H7 (cell line): ENCODE measurements around the gene UST. TPM values are rescaled to one million over a fixed set of nuclear protein-coding genes. Genes with fewer than 3 reads are reported as not detected.
"Not testable (repeated sequence)": the region's sequence is repeated elsewhere in the genome, so short reads cannot be mapped to it uniquely, and the experiment has no call there.

ENCODE experiments used
- DNase-seq: peaks from one replicate; pipeline ENCODE4 v3.0.0; 2012
- H3K27me3 ChIP-seq: 2 replicates; pipeline ENCODE4 v1.6.0; 2011; ENCODE audit warnings: mild to moderate bottlenecking, low read length; ENCODE audit not compliant: control insufficient read depth, insufficient read depth
- H3K36me3 ChIP-seq: replicated peaks from 2 replicates; pipeline ENCODE4 v1.5.1; 2011; ENCODE audit warnings: low read length; ENCODE audit not compliant: control insufficient read depth, insufficient read depth
- H3K4me3 ChIP-seq: 2 replicates; pipeline ENCODE4 v1.5.1; 2011; ENCODE audit warnings: low read depth, mild to moderate bottlenecking, control low read depth, low read length, moderate library complexity; ENCODE audit not compliant: insufficient read depth
- total RNA-seq: library from RNA; depleted of rRNA; stranded (reverse); fragments of >200 nt; shearing (Covaris generic); gene quantifications from 2 replicates; pipeline ENCODE4 v1.2.3, GENCODE V29; 2014

UST gene
- total RNA-seq, 1 experiment from 2014 or later: 32.6 TPM

DNA sequence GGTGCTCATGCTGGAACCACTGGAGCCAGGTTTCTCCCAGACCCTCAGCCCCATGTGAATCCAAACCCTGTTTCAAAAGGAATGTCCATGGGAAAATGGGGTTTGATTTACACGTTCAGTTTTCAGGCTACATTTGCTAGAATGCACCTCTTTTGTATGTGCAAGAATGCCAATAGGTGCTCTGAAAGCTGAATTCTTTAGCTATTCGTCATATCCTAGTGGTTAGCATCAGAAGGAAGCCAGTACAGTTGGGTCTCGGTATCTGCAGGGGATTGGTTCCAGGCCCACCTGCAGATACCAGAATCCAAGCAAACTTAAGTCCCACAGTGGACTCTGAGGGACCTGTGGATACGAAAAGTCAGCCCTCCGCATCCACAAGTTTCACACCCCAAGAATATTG, 93.4 kb downstream of the UST start:
- Histone ChIP-seq H3K36me3 (no peaks in the 10 kb centered on the region), H3K27me3 (no peaks in the 10 kb centered on the region), H3K4me3 (no peak overlapping the region)
- no peak for DNase-seq

DNA sequence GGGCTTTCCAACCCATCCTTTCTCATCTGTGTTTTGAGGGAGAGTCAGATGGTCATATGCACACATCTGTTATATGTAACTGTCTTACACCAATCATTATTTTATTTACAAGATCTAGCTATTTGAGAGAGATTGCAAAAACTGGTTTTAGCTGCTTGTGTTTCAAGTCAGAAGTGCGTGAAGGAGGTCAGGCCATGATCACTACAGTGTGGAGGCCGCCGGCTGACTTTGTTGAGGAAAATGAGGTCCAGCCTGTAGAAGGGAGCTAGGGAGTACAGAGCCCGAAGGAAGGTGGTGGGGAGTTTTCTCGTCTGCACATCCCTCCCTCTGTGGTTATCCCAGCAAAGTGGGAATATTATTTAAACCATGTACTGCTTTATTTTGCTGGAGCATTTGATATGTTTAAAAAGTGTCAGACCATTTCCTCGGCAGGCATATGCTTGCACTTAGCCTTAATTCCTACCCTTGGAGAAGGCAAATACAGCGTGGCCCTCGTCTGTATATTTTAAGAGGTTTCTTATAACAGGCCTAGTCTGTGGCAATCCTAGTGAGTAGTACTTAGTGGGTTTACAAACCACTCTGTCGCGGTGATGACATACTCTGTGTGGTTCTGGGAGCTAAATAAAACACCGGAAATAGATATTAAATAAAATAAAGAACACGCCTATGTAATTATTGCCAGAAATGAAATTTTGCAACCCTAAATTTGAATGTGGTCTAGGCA, 95.6 kb downstream of the UST start:
- DNase-seq: no peak
- Histone ChIP-seq H3K27me3 (no peaks in the 10 kb centered on the region), H3K36me3 (no peaks in the 10 kb centered on the region), H3K4me3 (no peak overlapping the region)

DNA sequence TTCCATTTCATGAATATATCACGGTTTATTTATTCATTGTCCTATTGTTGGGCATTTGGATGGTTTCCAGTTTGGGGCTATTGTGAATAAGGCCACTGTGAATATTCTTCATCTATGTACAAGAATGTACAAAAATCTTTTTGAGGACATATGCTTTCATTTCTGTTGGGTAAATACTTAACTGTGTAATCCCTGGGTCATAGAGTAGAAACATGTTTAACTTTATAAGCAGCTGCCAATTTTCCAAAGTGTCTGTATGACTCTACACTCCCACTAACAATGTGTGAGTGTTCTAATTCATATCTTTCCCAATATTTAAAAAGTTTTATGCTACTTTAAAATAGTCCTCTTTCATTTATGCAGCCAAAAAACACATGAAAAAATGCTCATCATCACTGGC, 98.6 kb downstream of the UST start:
- no peak for DNase-seq
- Histone ChIP-seq H3K27me3 (no peaks in the 10 kb centered on the region), H3K36me3 (no peaks in the 10 kb centered on the region), H3K4me3 (no peak overlapping the region)

DNA sequence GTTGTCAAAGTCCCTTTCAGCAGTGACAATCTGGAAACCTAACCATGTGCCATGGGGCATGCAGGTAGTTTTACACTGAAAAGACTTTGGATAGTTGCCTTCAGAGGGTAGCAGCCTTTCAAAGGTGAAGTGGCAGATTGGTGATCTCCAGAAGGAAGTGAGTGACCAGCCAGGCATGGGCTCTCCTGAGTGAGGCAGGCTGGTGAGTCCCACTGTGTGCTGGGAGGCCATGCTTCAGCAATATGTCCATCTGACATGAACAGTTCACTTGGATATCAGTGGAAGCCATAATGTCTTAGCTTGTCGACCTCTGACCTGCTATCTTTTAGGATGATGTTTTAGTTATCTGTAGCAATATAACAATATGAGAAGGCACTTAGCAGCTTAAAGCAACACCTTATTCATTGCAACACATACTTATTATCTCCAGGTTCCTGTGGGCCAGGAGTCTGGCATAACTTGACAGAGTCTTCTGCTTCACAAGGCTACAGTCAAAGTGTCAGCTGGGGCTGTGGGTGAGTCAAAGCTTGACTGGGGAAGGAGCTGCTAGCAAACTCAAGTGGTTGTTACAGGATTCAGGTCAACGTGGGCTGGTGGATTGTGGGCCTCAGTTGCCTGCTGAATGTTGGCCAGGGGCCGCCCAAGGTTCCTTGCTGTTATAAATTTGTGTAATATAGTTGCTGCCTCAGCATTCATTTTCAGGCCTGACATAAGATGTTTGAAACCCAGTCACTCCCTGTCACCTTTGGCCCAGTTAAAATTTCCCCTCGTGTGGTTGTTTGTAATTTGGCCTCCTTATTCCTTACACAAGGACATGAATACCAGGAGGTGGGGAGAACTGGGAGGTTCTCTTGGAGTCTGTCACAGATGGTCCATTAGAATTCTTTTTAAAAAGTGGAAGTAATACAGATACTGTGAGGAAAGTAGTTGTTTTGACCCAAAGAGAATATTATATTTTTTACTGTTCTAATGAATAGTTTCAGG, 100.2 kb downstream of the UST start:
- DNase-seq: no peak
- Histone ChIP-seq H3K4me3 (no peak overlapping the region), H3K36me3 (no peaks in the 10 kb centered on the region), H3K27me3 (no peaks in the 10 kb centered on the region)

DNA sequence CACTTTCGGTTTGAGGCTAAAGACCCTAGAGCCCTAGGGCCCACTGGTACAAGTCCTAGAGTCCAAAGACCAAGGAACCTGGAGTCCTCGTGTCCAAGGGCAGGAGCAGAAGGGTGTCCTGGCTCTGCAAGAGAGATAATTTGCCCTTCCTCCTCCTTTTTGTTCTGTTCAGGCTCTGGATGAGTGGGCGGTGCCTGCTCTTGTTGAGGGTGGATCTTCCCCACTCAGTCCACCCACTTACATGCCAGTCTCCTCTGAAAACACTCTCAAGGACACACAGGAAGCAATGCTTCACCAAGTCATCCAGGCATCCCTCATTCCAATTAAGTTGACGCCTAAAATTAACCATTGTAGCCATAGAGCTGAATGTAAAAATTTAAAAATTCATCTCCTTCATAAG, 102.1 kb downstream of the UST start:
- DNase-seq: no peak
- Histone ChIP-seq H3K36me3 (no peaks in the 10 kb centered on the region), H3K4me3 (no peak overlapping the region), H3K27me3 (no peaks in the 10 kb centered on the region)

DNA sequence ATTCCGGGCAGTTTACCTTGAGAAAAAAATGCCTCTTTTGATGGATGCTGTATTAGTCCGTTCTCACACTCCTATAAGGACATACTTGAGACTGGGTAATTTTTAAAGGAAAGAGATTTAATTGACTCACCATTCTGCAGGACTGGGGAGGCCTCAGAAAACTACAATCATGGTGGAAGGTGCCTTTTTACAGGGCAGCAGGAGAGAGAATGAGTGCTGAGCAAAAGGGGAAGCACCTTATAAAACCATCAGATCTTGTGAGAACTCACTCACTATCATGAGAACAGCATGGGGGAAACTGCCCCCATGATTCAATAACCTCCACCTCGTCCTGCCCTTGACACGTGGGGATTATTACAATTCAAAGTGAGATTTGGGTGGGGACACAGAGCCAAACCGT, 102.6 kb downstream of the UST start:
- not testable (repeated sequence) for DNase-seq, H3K4me3 ChIP-seq, H3K27me3 ChIP-seq, H3K36me3 ChIP-seq

DNA sequence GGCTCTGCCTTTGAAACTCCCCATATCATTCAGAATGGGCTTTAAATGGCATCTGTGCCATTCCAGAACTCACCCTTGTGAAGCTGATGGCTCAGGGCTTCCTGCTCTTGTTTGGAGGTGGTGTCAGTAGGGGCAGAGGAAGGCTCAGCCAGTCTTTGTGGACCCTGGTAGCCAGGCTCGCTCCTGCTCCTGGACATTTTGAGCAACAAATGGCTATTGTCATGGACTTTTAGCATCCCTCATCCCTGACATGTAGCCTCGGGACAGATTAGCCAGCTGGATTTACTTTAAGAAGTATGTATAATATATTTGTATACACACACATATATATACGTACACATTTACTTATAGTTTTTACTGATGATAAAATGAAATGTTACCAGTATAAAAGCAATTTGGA, 104.1 kb downstream of the UST start:
- no peaks in the 10 kb centered on the region for H3K36me3 ChIP-seq
- no peaks in the 10 kb centered on the region for H3K27me3 ChIP-seq
- DNase-seq: no peak
- no peak overlapping the region for H3K4me3 ChIP-seq

DNA sequence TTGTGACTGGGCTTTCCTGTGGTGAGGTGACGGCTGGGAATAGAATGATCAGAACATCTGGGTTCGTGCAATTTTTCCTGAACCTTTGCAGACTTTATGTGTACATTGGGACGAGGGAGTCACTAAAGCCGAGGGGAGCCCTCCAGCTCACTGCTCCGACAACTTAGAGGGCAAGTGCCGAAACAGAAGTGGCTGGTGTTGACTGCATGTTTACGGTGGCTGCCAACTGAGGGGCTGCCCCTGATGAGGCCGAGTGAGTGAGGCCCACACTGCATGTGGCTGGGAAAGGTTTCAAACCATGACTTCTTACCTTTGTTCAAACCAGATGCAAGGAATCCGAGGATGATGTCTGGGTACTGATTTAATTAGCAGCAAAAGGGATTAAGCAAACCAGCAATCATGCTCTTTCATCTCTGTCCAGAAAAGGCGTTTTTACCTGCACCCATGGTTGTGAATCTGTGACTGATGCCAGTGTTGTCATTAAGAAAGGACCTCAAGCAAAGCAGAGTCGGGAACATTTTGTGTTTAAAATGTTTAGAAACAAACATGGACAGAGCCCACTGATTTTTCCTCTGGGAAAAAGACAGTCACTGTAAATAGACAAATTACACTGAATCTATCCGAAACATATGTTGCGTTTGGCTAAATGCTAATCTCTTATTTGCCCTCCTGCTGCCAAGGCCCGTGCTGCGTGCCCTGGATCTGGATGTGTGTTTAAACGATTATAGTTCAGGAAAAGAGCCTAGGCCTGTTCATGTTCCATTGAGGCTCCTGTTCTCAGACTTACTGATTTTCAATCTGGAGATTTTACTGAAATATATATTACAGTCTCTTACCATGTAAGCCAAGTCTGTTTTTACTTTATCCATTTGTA, 105.1 kb downstream of the UST start:
- Histone ChIP-seq H3K27me3 (no peaks in the 10 kb centered on the region), H3K36me3 (no peaks in the 10 kb centered on the region), H3K4me3 (no peak overlapping the region)
- DNase-seq: no peak

DNA sequence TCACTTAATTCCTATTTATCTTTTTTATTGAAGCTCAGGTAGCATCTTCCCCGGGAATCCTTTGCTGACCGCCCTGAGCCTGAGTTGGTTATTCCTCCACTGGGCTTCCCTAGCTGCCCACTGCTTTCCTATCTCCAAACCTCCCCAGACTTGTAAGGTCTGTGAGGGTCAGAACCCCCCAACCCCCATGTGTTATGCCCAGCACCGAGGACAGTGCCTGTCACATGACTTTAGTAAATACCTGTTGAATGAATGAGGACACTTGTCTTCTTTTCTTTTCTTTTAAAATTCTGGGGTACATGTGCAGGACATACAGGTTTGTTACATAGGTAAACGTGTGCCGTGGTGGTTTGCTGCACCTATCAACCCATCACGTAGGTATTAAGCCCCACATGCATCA, 105.9 kb downstream of the UST start:
- Histone ChIP-seq H3K4me3 (no peak overlapping the region), H3K27me3 (no peaks in the 10 kb centered on the region), H3K36me3 (no peaks in the 10 kb centered on the region)
- DNase-seq: no peak

DNA sequence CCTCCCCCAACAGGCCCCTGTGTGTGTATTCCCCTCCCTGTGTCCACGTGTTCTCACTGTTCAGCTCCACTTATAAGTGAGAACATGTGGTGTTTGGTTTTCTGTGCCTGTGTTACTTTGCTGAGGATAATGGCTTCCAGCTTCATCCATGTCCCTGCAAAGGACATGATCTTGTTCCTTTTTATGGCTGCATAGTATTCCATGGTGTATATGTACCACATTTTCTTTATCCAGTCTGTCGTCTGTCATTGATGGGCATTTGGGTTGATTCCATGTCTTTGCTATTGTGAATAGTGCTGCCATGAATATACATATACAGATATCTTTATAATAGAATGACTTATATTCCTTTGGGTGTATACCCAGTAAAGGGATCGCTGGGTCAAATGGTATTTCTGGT, 106.3 kb downstream of the UST start:
- H3K27me3 ChIP-seq, H3K4me3 ChIP-seq, DNase-seq, H3K36me3 ChIP-seq: not testable (repeated sequence)

DNA sequence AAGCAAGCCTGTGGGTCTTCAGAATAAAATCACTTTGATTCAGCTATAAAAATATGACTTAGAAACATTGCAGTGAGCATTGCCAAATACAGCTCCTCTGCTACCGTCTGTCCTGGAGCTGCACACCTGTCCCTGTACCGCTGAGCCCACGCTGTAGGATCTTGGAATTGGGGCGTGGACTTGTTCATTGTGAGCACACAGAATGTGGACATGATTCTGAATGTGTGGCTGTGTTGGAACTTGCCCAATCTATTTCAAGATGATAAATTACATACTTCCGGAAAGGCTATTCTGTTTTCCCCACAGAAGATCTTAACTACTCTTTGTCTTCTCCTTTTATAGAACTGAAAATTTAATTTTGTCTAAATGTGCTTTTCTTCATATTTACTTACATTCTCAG, 107.3 kb downstream of the UST start:
- Histone ChIP-seq H3K36me3 (no peaks in the 10 kb centered on the region), H3K4me3 (no peak overlapping the region), H3K27me3 (no peaks in the 10 kb centered on the region)
- no peak for DNase-seq

DNA sequence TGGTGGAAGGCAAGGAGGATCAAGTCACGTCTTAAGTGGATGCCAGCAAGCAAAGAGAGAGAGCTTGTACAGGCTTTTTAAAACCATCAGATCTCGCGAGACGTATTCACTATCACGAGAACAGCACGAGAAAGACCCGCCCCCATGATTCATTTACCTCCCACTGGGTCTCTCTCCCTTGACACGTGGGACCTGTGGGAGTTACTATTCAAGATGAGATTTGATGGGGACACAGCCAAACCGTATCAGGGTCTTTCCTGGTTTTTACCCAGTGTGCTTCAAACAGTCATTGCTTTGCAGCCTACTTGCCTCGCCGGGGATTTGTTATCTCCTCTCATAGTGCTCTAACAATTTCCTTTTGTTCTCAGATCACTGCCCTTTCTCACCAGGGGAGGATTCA, 108.2 kb downstream of the UST start:
- Histone ChIP-seq H3K36me3 (no peaks in the 10 kb centered on the region), H3K27me3 (no peaks in the 10 kb centered on the region), H3K4me3 (no peak overlapping the region)
- DNase-seq: no peak

DNA sequence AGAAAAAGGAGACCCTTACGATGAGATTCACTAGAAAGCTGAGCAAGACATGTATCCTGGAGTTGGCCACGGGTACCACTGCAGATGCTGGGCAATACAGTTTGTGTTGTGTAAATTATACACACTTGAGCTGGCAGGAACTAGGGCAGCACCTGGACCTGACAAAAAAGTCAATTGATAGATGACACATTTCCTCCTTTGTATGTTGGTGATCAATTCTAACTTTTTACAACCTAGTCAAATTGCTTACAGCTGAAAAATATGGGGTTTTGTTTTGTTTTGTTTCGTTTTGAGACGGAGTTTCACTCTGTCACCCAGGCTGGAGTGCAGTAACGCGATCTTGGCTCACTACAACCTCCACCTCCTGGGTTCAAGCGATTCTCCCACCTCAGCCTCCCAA, 108.9 kb downstream of the UST start:
- no peak for DNase-seq
- no peak overlapping the region for H3K4me3 ChIP-seq
- no peaks in the 10 kb centered on the region for H3K27me3 ChIP-seq
- H3K36me3 ChIP-seq: no peaks in the 10 kb centered on the region

DNA sequence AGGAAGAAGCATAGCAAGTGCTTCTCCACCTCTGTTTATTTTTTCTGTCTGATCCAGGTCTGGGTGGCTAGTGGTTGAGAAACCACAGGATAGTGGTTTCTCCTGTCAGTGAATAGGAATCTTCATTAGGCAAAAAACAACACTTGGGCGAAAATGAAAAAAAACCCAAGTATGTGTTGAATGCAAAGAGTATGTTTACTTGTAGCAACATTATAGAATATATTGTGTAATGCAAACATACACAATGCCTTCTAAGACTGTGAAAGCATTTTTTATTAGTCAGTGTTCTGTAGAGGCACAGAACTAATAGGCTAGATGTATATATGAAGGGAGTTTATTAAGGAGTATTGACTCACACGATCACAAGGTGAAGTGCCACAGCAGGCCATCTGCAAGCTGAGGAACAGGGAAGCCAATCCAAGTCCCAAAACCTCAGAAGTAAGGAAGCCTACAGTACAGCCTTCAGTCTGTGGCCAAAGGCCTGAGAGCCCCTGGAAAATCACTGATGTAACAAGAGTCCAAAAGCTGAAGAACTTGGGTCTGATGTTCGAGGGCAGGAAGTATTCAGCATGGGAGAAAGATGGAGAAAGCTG, 111.1 kb downstream of the UST start:
- no peaks in the 10 kb centered on the region for H3K36me3 ChIP-seq
- DNase-seq: no peak
- H3K4me3 ChIP-seq: no peak overlapping the region
- H3K27me3 ChIP-seq: no peaks in the 10 kb centered on the region
